GM23338 (cell line): ENCODE results near the gene CRACR2A. TPM values are rescaled to one million over a fixed set of nuclear protein-coding genes. Genes with fewer than 3 reads are reported as not detected.

ENCODE experiments used
- ATAC-seq: fragments of 200-7000 bp; cut with Tn5 transposase; 3 replicates; pipeline ENCODE4 v1.9.1; 2020
- DNase-seq: peaks from one replicate; pipeline ENCODE4 v3.0.0-alpha.2; 2015; ENCODE audit warnings: low spot score
- H2AFZ ChIP-seq: fragments of 200-600 bp; sonication (generic); 2 replicates; pipeline ENCODE4 v1.8.0; 2016; ENCODE audit warnings: antibody characterized with exemption, mild to moderate bottlenecking, moderate library complexity
- H3F3A ChIP-seq: fragments of 200-600 bp; sonication (generic); replicated peaks from 2 replicates; pipeline ENCODE4 v1.8.0; 2017; ENCODE audit warnings: antibody characterized with exemption, mixed run types, low read depth
- H3K27ac ChIP-seq: fragments of 200-600 bp; sonication (generic); 2 replicates; pipeline ENCODE4 v1.6.1; 2016; ENCODE audit warnings: low read depth
- H3K27me3 ChIP-seq: fragments of 200-600 bp; sonication (generic); 2 replicates; pipeline ENCODE4 v1.8.0; 2016; ENCODE audit warnings: mild to moderate bottlenecking, mixed run types, moderate library complexity; ENCODE audit not compliant: insufficient read depth
- H3K36me3 ChIP-seq: fragments of 200-600 bp; sonication (generic); 2 replicates; pipeline ENCODE4 v1.8.0; 2016; ENCODE audit warnings: mild to moderate bottlenecking; ENCODE audit not compliant: insufficient read depth
- H3K4me1 ChIP-seq: fragments of 200-600 bp; sonication (generic); 2 replicates; pipeline ENCODE4 v1.8.0; 2016; ENCODE audit warnings: mild to moderate bottlenecking, moderate library complexity; ENCODE audit not compliant: insufficient read depth
- H3K4me2 ChIP-seq: fragments of 200-600 bp; sonication (generic); 2 replicates; pipeline ENCODE4 v1.7.1; 2017; ENCODE audit warnings: mixed run types
- H3K4me3 ChIP-seq: fragments of 200-600 bp; sonication (generic); 2 replicates; pipeline ENCODE4 v1.6.1; 2016; ENCODE audit warnings: mixed run types
- H3K79me2 ChIP-seq: fragments of 200-600 bp; sonication (generic); replicated peaks from 2 replicates; pipeline ENCODE4 v1.8.0; 2017; ENCODE audit warnings: mild to moderate bottlenecking; ENCODE audit not compliant: insufficient read depth
- H3K9me2 ChIP-seq: fragments of 200-600 bp; sonication (generic); 2 replicates; pipeline ENCODE4 v1.8.0; 2017; ENCODE audit not compliant: insufficient read depth
- H4K20me1 ChIP-seq: fragments of 200-600 bp; sonication (generic); replicated peaks from 2 replicates; pipeline ENCODE4 v1.8.0; 2017; ENCODE audit warnings: mild to moderate bottlenecking; ENCODE audit not compliant: insufficient read depth
- H3K27ac Mint-ChIP-seq: 2 replicates; pipeline ENCODE4 v1.8.0; 2020; ENCODE audit warnings: inconsistent platforms, mild to moderate bottlenecking, moderate library complexity, mixed read lengths
- H3K27me3 Mint-ChIP-seq: 3 replicates; pipeline ENCODE4 v1.8.0; 2022; ENCODE audit warnings: low read depth, mild to moderate bottlenecking, moderate library complexity, mixed read lengths, inconsistent platforms; ENCODE audit not compliant: insufficient read depth, poor library complexity
- H3K36me3 Mint-ChIP-seq: 3 replicates; pipeline ENCODE4 v1.8.0; 2021; ENCODE audit warnings: low read depth, mild to moderate bottlenecking, inconsistent platforms, moderate library complexity, mixed read lengths
- H3K4me1 Mint-ChIP-seq: 3 replicates; pipeline ENCODE4 v1.8.0; 2020; ENCODE audit warnings: mild to moderate bottlenecking, inconsistent platforms, mixed read lengths
- H3K4me3 Mint-ChIP-seq: 3 replicates; pipeline ENCODE4 v1.8.0; 2021; ENCODE audit warnings: moderate library complexity, mild to moderate bottlenecking, inconsistent platforms, mixed read lengths
- H3K9me3 Mint-ChIP-seq: 3 replicates; pipeline ENCODE4 v1.8.0; 2020; ENCODE audit warnings: moderate library complexity, mild to moderate bottlenecking, inconsistent platforms, mixed read lengths
- CTCF ChIP-seq, 2 experiments: fragments of 200-600 bp in 1 of 2; sonication (generic) in 1 of 2; conservative IDR thresholded peaks; 2 replicates each; pipeline versions ENCODE4 v1.5.1 to v1.6.1; 2016 to 2017; ENCODE audit warnings: antibody characterized with exemption in 2 of 2, low read depth in 2 of 2, mild to moderate bottlenecking in 2 of 2, moderate library complexity in 1 of 2
- JUNB ChIP-seq: IDR thresholded peaks from one replicate; pipeline ENCODE4 v1.6.1; 2016; ENCODE audit warnings: antibody characterized with exemption; ENCODE audit not compliant: unreplicated experiment
- NANOG ChIP-seq: IDR thresholded peaks from 2 replicates; pipeline ENCODE4 v1.6.1; 2016; ENCODE audit warnings: antibody characterized with exemption, borderline replicate concordance
- POLR2AphosphoS5 ChIP-seq: IDR thresholded peaks from 2 replicates; pipeline ENCODE4 v1.6.1; 2016; ENCODE audit warnings: antibody characterized with exemption, low read depth
- REST ChIP-seq: IDR thresholded peaks from one replicate; pipeline ENCODE4 v1.6.1; 2018; ENCODE audit warnings: antibody characterized with exemption; ENCODE audit not compliant: unreplicated experiment
- polyA plus RNA-seq: library from polyadenylated mRNA; unstranded; fragments of >200 nt; fragmentation: Nextera tagmentation; extraction: Ambion mirVana; gene quantifications from 2 replicates; pipeline ENCODE4 v1.2.1, GENCODE V29; 2016
- total RNA-seq: library from RNA; depleted of rRNA; stranded (reverse); fragments of >200 nt; shearing (Covaris generic); gene quantifications from 2 replicates; pipeline ENCODE4 v1.2.3, GENCODE V29; 2014
- TF ChIP-seq, protein P1 (sequence below): IDR thresholded peaks from 2 replicates; pipeline ENCODE4 v1.6.1; 2016; ENCODE audit warnings: antibody characterized with exemption

Gene CRACR2A
- total and polyA plus RNA-seq, 2 experiments from 2014 or later, result 1.5 to 3.0 TPM

- Histone ChIP-seq H3K4me1 (no peaks in the 10 kb centered on the region), H3K79me2 (no peaks in the 10 kb centered on the region), H3F3A (no peaks in the 10 kb centered on the region), H3K4me2 (no peak overlapping the region), H3K36me3 (no peaks in the 10 kb centered on the region), H3K27ac (no peak overlapping the region), H3K27me3 (no peaks in the 10 kb centered on the region), H3K4me3 (no peak overlapping the region), H2AFZ (no peak overlapping the region), H3K9me2 (no peaks in the 10 kb centered on the region), H4K20me1 (no peaks in the 10 kb centered on the region)
- Mint-ChIP-seq H3K9me3 (no peaks in the 10 kb centered on the region; the same call in 1 of the 3 replicates), H3K4me3 (no peak overlapping the region), H3K27ac (no peak overlapping the region), H3K27me3 (no peaks in the 10 kb centered on the region), H3K36me3 (no peaks in the 10 kb centered on the region), H3K4me1 (no peaks in the 10 kb centered on the region)
- DNase-seq, result no peak
- no peak for TF ChIP-seq POLR2AphosphoS5
- no peak for TF ChIP-seq REST
- no peak for TF ChIP-seq NANOG
- TF ChIP-seq, protein P1, sequence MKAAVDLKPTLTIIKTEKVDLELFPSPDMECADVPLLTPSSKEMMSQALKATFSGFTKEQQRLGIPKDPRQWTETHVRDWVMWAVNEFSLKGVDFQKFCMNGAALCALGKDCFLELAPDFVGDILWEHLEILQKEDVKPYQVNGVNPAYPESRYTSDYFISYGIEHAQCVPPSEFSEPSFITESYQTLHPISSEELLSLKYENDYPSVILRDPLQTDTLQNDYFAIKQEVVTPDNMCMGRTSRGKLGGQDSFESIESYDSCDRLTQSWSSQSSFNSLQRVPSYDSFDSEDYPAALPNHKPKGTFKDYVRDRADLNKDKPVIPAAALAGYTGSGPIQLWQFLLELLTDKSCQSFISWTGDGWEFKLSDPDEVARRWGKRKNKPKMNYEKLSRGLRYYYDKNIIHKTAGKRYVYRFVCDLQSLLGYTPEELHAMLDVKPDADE, result no peak
- no peak for TF ChIP-seq JUNB
- no peak for TF ChIP-seq CTCF (conservative IDR thresholded peaks at IDR 0.05; ENCODE audit: low read depth in 2 of 2)
- ATAC-seq, result no peak
Observed at GRCh38 chr12:3685830-3686229, 67.1 kb downstream of the CRACR2A start.

GRCh38 chr12:3684449-3685051 lies 68.4 kb downstream of the CRACR2A start:
- Histone ChIP-seq H2AFZ (no peak overlapping the region), H3K9me2 (no peaks in the 10 kb centered on the region)

More at GRCh38 chr12:3684449-3685051, 68.4 kb downstream of the CRACR2A start:
- no peak overlapping the region for H3K27ac ChIP-seq
- DNase-seq (no peak), ATAC-seq (no peak)
- H4K20me1 ChIP-seq, result no peaks in the 10 kb centered on the region
- H3K4me3 Mint-ChIP-seq, result no peak overlapping the region
- no peak overlapping the region for H3K4me2 ChIP-seq
- H3K27me3 Mint-ChIP-seq, result no peaks in the 10 kb centered on the region
- no peaks in the 10 kb centered on the region for H3K9me3 Mint-ChIP-seq
- H3K36me3 ChIP-seq, result no peaks in the 10 kb centered on the region
- H3K4me1 Mint-ChIP-seq, result no peaks in the 10 kb centered on the region
- H3K27ac Mint-ChIP-seq, result no peak overlapping the region
- H3K79me2 ChIP-seq, result no peaks in the 10 kb centered on the region
- H3K36me3 Mint-ChIP-seq, result no peaks in the 10 kb centered on the region
- TF ChIP-seq, protein P1, result no peak
- H3K4me3 ChIP-seq, result no peak overlapping the region
- no peaks in the 10 kb centered on the region for H3K27me3 ChIP-seq
- no peaks in the 10 kb centered on the region for H3F3A ChIP-seq
- no peaks in the 10 kb centered on the region for H3K4me1 ChIP-seq
